SK-N-MC (cell line): ENCODE measurements around the gene KIAA0408.

Experiments
- DNase-seq: peaks from one replicate; pipeline ENCODE4 v3.0.0-alpha.2; 2011; ENCODE audit warnings: low read depth, low spot score
- H3K27ac ChIP-seq: fragments of 200-600 bp; sonication (generic); 2 replicates; pipeline ENCODE4 v1.5.1; 2016; ENCODE audit warnings: mixed run types
- H3K36me3 ChIP-seq: fragments of 200-600 bp; sonication (generic); 2 replicates; pipeline ENCODE4 v1.6.1; 2017; ENCODE audit warnings: antibody characterized with exemption, low read length, mixed read lengths; ENCODE audit not compliant: insufficient read depth
- H3K4me3 ChIP-seq: fragments of 200-600 bp; sonication (generic); 2 replicates; pipeline ENCODE4 v1.5.1; 2016
- H3K9ac ChIP-seq: fragments of 200-600 bp; sonication (generic); 2 replicates; pipeline ENCODE4 v1.8.0; 2017; ENCODE audit warnings: mixed run types, mixed read lengths; ENCODE audit not compliant: insufficient read length
- H3K9me3 ChIP-seq: fragments of 200-600 bp; sonication (generic); 2 replicates; pipeline ENCODE4 v1.6.1; 2017; ENCODE audit warnings: low read depth, mild to moderate bottlenecking, antibody characterized with exemption, low read length, moderate library complexity, mixed read lengths
- EZH2 ChIP-seq: fragments of 200-600 bp; sonication (generic); IDR thresholded peaks from one replicate; pipeline ENCODE4 v1.6.1; 2017; ENCODE audit warnings: antibody characterized with exemption
- FOXP2 ChIP-seq: optimal IDR thresholded peaks from 2 replicates; pipeline ENCODE3; 2011; ENCODE audit warnings: mild to moderate bottlenecking, moderate library complexity; ENCODE audit not compliant: insufficient read depth; ENCODE audit errors: extremely low read length, control extremely low read depth
- POLR2AphosphoS5 ChIP-seq: IDR thresholded peaks from 2 replicates; pipeline ENCODE4 v1.6.1; 2012; ENCODE audit warnings: mild to moderate bottlenecking, low read depth, low read length, borderline replicate concordance

Gene KIAA0408

DNA sequence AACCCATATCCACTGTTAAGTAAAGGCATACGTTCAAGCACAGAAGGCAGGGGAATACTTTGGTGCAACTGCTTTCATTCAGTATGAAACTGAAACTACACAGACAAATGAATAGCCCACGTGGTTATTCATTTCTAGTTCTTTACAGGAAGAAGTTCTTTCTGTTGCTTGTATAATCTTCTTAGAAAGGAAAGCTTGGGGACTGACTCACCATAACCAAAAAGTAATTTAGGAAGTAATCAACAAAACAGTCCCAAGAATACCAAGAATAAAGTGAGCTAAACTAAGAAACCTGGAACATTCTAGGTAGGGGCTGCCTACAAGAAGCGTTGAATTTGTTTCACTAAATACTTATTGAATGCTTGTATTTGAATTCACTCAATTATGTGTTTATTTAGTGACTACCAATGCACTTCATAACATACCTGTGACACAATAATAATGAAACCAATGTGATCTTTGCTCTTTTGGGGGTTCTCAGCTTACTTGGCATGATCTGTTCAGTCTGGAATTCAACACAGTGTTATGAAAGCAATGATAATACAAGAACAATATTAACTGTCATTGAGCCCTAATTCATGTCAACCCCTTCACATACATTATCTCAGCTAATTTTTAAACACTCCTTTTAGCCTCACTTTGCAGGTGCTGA is 25.1 kb upstream of the KIAA0408 start:
- no peaks in the 10 kb centered on the region for H3K9me3 ChIP-seq
- no peak overlapping the region for H3K4me3 ChIP-seq
- DNase-seq = no peak
- TF ChIP-seq POLR2AphosphoS5 (no peak), EZH2 (no peak), FOXP2 (no peak)
- H3K27ac ChIP-seq = no peak overlapping the region
- no peak overlapping the region for H3K9ac ChIP-seq
- H3K36me3 ChIP-seq = no peaks in the 10 kb centered on the region

DNA sequence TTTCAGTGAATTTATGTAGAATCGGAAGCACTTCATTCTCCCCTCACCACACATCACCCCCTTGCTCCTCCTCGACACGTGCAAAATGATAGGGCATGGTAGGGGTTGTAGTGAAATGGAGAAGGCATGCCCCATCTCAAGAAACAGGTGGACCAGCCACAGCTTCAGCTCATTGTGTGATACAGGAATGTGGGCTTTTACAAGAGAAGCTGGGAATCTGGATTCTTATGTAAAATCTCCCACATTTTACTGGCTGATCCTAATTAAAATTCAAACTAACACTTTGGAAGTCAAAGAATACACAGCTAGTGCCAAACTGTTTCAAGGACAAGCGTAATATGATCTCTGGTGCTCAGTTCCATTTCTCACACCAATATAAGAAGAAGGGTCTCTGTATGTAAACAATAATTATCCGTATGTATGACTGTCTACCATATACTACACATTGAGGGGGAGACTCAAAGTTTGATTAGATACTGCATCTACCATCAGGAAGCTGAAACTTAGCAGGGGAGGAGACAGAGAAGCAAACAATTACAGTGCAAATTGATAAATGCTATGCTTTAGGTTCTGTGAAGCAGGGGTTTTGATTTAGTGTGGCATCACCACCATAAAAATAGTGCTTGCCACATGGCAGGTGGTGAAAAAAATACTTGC is 24.3 kb upstream of the KIAA0408 start:
- TF ChIP-seq EZH2 = no peak
- no peak for TF ChIP-seq POLR2AphosphoS5
- no peak for TF ChIP-seq FOXP2
- Histone ChIP-seq H3K27ac (no peak overlapping the region), H3K36me3 (no peaks in the 10 kb centered on the region), H3K4me3 (no peak overlapping the region), H3K9me3 (no peaks in the 10 kb centered on the region), H3K9ac (no peak overlapping the region)
- DNase-seq = no peak

- Histone ChIP-seq H3K27ac (no peak overlapping the region), H3K4me3 (no peak overlapping the region), H3K9ac (no peak overlapping the region), H3K36me3 (no peaks in the 10 kb centered on the region), H3K9me3 (no peaks in the 10 kb centered on the region)
- TF ChIP-seq POLR2AphosphoS5 (no peak), FOXP2 (no peak), EZH2 (no peak)
- no peak for DNase-seq
Observed at GRCh38 chr6:127482325-127482724, 23.1 kb upstream of the KIAA0408 start.

GRCh38 chr6:127481628-127482027 is 22.4 kb upstream of the KIAA0408 start:
- H3K27ac ChIP-seq = no peak overlapping the region

DNA sequence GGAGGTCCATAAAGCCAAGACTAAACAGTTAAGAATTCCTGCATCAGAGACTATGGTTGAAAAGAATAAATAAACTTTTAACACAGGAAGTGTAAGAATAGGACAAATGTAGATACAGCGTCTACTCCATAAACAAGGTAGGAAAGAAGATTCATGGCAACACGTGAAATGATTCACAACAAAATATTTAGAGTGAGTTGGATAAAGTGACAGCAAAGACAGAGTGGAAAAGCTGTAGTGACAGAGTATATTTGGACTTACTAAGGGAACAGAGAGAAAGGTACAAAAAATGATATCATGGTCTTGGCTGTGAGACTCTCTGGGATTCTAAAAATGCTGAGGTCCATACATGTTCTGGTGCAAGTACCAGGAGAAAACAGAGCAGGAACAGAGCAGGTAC is 21.9 kb upstream of the KIAA0408 start:
- DNase-seq = no peak
- no peak overlapping the region for H3K4me3 ChIP-seq
- no peak for TF ChIP-seq EZH2
- TF ChIP-seq FOXP2 = no peak
- TF ChIP-seq POLR2AphosphoS5 = no peak
- H3K9me3 ChIP-seq = no peaks in the 10 kb centered on the region
- H3K36me3 ChIP-seq = no peaks in the 10 kb centered on the region; the same call in 1 of the 2 replicates
- H3K27ac ChIP-seq = no peak overlapping the region
- H3K9ac ChIP-seq = no peak overlapping the region

More at GRCh38 chr6:127481628-127482027, 22.4 kb upstream of the KIAA0408 start:
- DNase-seq = no peak
- H3K9ac ChIP-seq = no peak overlapping the region
- no peak overlapping the region for H3K4me3 ChIP-seq
- H3K36me3 ChIP-seq = no peaks in the 10 kb centered on the region
- TF ChIP-seq EZH2 (no peak), POLR2AphosphoS5 (no peak), FOXP2 (no peak)
- no peaks in the 10 kb centered on the region for H3K9me3 ChIP-seq

DNA sequence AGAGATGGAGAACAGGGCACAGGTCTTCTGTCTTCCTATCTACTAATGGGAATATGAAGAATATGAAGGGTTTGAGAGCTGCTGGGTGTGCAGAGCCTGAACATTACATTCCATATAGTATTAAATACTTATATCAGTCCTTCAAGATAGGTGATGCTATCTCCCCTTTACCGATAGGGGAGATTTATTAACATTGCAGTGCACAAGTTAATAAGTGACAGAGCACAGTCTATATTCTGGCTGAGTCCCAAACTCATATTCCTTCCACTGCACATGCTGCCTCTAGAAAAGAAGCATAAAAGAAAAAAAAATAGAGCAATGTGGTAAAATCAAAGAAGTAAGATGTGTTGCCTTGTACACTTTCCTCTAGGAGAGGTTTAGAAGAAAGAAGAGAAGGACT is 18.5 kb upstream of the KIAA0408 start:
- H3K36me3 ChIP-seq = no peaks in the 10 kb centered on the region; the same call in 1 of the 2 replicates
- no peak overlapping the region for H3K27ac ChIP-seq
- DNase-seq = no peak
- H3K9ac ChIP-seq = no peak overlapping the region
- no peaks in the 10 kb centered on the region for H3K9me3 ChIP-seq
- no peak overlapping the region for H3K4me3 ChIP-seq
- TF ChIP-seq POLR2AphosphoS5 = no peak
- TF ChIP-seq FOXP2 = no peak
- TF ChIP-seq EZH2 = no peak

DNA sequence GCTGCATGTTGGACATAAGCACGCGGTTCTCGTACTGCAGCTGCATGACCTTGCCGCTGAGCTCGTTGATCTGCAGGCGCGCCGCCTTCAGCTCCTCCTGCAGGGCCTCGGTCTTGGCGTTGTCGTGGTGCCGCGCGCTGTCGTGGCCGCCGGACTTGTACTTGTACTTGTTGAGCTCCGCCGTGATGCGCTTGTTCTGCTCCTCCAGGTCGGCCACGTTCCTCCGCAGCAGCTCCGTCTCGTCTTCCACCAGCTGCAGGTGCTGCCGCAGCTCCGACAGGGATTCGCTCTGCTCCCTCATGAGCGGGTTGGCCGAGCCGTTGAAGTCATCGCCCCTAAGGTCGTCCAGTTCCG is 16.6 kb upstream of the KIAA0408 start:
- DNase-seq = no peak
- H3K4me3 ChIP-seq = no peak overlapping the region
- TF ChIP-seq EZH2 = no peak
- no peak for TF ChIP-seq POLR2AphosphoS5
- TF ChIP-seq FOXP2 = no peak
- no peak overlapping the region for H3K9ac ChIP-seq
- no peaks in the 10 kb centered on the region; the same call in 1 of the 2 replicates for H3K36me3 ChIP-seq
- no peak overlapping the region for H3K27ac ChIP-seq
- H3K9me3 ChIP-seq = no peaks in the 10 kb centered on the region

GRCh38 chr6:127475135-127475822 is 16.1 kb upstream of the KIAA0408 start:
- H3K36me3 ChIP-seq = no peaks in the 10 kb centered on the region; the same call in 1 of the 2 replicates
- H3K27ac ChIP-seq = no peak overlapping the region
- no peak overlapping the region for H3K9ac ChIP-seq
- H3K4me3 ChIP-seq = no peak overlapping the region
- H3K9me3 ChIP-seq = no peaks in the 10 kb centered on the region
- DNase-seq = no peak
- TF ChIP-seq EZH2 = no peak
- TF ChIP-seq FOXP2 = no peak
- no peak for TF ChIP-seq POLR2AphosphoS5
